NCI-H2227 (cell line): ENCODE data around the gene KRT6B.
"Not testable (repeated sequence)": the region's sequence is repeated elsewhere in the genome, so short reads cannot be mapped to it uniquely, and the experiment has no call there.

Source experiments
- DNase-seq: peaks from one replicate; lab custom pipeline; 2025; ENCODE audit not compliant: unreplicated experiment; lab: John Stamatoyannopoulos, UW

The KRT6B gene

DNA sequence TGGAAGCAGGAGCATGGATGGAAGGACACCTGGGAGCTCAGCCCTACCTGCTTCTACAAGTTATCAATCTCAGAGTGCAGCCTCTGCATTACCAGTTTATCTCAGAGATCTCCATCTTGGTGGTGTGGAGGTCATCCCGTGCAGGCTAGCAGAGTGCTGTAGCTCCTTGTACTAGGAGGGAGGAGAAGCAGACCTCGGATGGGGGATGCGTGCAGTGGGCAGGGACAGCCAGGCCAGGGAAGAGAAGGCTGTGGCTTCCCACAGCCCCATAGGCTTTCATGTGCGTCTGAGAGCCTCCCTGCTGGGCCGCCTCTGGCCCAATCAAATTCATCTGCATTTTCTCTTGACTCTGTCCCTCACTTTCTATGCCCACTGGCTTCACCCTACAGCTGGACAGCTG is 37.0 kb downstream of the KRT6B start:
- no peak for DNase-seq

DNA sequence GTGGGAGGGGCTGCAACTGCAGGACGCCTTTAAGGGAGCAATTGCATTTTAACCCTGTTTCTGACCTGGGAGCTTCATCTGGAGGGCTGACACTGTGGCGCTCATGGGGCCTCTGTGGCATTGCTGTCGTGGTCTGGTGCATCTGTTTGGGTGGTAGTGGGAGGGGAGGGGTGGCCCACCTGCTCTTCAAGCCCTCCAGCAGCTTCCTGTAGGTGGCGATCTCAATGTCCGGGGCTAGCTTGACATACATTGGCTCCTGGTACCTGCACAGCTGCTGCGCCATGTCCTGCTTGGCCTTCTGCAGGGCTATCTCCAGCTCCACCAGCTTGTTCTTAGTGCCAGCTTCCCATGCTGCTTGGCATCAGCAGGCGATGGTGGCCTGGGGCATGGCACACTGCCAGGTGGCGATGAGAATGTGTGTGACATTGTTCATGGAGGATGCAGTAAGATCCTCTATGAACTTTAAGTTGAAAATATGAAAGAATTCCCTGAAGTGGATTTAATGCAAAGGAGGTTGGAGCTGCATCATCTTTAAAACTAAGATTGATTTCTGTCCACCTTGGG is 38.1 kb downstream of the KRT6B start:
- DNase-seq = no peak

DNA sequence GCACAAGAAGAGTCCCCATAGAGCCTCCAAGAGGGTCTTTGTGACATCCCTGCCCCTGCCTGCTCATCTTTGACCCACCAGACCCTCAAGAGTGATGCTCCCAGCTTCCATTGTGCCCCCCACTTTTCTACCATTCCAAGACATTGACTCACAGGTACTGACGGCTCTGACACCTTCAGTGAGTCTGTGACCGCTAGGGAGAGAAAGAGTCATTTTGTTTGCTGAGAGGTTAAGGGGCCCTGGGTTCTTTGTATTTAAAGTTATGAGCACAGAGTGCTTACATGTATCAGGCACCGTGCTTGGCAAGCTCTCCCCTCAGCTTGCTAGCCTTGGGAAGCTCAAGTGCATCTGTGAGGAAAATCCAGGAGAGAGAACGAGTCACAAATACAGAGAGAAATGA is 38.7 kb downstream of the KRT6B start:
- DNase-seq = no peak

DNA sequence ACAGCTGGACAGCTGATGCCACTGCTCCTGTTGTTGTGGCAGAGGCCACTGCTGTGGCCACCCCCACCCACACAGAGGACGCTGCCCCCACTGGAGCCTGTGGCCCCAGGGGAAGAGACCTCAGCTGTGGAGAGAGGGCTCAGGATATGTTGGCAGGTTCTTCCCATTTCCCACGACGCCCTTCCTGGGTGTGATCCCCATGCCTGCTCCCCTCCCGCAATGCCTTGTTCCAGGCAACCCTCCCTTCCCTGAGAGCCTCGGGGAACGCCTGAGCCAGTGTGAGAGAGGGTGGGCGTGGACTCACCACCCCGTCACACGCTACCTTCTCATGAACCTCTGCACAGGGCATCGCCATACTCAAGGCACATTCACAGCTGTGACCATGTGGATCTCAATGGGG is 40.1 kb downstream of the KRT6B start:
- no peak for DNase-seq

DNA sequence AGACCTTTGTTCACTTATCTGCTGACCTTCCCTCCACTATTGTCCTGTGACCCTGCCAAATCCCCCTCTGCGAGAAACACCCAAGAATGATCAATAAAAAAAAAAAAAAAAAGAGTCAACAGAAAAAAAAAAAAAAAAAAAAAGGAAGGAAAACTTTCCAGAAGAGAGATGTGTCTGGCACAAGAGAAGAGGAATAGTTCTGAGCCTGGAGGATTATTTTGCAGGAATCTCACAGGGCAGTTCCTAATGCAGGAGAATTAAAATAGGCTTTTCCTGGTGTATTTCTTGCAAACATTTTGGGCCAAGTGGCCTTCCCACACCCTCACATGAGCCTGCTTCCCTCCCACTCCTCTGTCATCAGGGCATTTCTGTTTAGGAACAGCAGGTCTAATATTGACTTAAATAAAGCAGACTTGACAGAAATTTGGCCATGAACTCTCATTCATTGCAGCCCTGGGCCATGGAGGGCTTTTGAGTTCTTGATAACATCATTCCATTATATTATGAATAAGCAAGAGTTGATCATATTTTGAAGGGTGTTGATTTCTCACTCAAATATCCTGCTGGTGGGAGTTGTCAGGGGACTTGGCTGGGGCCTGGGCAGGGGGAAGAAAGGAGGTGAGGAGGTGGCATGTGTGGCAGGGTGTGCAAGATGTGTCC is 41.2 kb downstream of the KRT6B start:
- DNase-seq = not testable (repeated sequence)

DNA sequence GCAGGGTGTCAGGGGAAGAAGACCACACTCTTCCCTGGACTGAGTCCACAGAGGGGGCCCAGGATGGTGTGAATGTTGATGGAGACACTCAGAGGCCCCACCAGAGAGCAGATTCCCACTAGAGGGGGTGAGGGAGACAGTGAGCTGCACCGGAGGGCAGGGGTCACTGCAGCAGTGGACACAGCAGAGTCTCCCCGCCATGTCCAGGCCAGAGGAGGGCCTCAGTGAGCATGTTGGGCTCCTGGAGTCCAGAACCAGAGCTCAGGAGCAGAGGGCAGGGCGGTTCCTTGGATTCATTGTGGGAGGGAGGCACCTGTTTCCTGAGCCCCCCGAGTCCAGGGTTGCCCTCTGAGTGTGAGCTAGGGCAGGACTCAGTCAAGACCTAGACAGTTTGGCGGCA is 44.0 kb downstream of the KRT6B start:
- no peak for DNase-seq

DNA sequence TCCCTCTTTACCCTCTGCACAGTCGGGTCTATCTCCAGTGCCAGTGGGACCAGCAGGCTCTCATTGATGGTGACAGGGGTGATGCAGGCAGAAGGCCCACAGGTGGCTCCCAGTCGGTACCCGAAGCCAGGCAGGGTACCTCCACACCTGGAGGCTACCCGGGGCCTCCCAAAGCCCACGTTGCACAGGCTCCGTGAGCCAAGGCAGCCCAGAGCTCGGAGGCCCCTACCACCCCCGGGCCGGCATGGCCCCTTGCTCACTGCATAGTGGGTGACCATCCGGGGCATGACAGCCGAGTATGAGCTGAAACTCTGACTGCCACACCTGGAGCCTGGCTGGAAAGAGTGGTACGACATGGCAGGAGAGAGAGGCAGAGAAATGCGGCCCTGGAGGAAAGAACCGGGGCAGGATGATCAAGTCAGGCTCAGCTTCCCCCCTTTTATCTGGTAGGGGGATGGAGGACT is 46.0 kb downstream of the KRT6B start, which contains the start of gene KRT82:
Gene KRT82 (minus strand): TSS at position 414 of the 464 bp plus-strand sequence. CDS start 58 bp downstream, at position 356.
- no peak for DNase-seq

DNA sequence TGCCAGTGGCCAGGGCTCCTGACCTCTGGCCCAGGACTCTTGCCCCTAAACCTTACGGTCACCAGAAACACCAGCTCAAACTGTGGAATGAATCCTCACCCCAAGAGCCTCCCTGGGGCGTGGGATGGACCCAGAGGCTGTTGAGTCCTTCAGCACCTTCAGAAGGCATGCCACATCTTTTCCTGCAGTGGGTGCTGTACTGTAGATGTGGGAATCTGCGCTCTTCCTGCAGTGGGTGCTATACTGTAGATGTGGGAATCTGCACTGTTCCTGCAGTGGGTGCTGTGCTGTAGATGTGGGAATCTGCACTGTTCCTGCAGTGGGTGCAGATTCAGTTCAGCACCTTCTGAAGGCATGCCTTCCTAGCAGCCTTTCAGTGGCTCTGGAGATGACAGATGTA is 47.0 kb downstream of the KRT6B start:
- DNase-seq = no peak

DNA sequence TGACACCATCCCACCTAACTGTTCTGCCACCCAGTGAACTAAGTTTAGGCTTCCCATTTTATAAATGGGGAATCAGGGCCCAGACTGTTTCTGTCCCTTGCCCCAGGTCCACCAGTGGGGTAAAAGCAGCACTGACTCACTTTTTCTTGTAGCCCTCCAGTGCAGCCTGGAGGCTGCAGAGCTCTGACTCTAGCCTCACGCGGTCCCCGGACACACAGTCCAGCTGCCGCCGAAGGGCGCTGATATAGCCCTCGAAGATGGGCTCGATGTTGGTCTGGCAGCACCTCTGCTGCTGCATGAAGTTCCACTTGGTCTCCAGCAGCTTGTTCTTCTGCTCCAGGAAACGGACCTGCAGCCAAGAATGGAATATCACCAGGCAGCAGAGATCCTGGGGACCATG is 48.4 kb downstream of the KRT6B start:
- DNase-seq = no peak

DNA sequence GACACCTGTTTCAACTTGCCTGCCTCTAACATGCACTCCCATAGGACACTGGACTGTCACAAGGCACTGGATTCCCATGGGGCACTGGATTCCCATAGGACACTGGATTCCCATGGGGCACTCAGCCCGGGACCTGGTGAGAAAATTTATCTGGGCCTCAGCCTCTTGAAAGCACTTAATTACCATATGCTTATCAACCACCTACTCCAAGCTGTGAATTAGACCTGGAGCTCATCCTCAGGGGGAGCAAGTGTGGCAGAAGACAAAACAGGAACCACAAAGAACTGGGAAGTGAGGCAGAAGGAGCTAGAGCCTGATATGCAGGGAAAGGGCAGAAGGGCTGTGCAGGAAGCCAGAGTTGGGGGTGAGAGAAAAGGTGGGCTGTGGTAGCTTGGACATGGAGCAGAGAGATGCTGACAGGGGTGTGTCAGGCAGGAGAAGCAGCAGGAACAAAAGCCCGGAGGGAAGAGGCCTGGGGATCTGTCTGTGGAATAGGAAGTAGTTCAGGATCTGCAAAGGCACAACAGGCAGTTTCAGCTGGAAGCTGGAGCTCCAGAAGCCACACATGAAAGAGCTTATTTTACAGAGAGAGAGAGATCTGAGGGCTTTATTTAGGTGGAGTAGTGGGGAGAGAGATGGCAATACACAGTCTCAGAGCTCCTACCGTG is 48.9 kb downstream of the KRT6B start:
- no peak for DNase-seq

DNA sequence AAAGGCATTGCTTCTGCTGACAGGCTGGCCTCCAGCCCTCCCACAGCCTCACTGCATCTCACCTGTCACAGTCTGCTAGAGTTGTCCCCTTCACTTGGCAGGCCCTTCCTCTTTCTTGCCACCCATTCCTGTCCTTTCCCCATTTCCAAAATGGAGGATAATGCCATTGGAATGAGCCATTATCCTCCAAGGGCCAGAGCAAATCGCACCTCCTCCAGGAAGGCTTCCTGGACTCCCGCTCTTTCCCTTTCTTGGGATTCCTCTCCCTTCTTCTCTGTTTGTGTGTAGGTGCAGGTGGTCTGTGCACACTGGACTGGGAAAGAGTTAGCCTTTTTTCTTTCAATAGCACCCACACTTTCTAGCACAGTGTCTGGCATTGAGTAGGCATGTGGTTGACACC is 49.6 kb downstream of the KRT6B start:
- DNase-seq = no peak

DNA sequence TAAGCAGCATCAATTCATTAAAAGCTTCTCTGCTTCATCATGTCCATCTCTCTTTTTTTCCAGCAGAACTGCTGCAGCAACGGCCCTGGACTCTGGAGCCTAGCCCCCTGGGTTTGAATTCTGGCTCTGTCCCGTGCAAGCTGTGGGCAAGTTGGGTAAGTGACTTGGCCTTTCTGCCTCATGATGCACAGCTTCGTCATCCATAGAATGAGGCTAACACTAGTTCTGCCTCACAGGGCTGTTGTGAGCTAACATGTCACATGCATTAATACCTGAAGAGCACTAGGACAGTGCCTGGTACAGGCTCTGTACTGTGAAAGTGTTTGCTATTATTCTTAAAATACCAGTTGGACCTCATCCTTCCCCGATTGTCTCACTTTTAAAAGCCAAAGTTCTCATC is 50.0 kb downstream of the KRT6B start:
- DNase-seq = no peak

DNA sequence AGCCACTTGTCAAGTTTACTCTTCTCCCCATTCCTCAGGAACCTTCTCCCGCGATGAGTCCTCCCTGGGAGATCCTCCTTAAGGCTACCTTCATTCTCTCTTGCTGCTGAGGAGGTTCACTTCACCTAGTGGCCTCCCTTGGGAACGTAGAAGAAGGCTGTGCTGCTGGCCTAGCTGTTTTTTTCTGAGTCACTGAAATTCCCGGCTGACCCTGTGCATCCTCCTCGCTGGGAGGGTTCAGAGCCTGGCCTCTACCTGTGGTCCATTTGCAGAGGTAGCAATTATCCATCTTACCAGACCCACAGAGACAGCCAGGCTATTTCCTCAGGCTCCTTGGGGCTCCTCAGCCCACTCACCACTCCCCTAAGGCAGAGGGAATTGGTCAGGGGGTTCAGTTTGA is 50.4 kb downstream of the KRT6B start:
- DNase-seq = no peak

DNA sequence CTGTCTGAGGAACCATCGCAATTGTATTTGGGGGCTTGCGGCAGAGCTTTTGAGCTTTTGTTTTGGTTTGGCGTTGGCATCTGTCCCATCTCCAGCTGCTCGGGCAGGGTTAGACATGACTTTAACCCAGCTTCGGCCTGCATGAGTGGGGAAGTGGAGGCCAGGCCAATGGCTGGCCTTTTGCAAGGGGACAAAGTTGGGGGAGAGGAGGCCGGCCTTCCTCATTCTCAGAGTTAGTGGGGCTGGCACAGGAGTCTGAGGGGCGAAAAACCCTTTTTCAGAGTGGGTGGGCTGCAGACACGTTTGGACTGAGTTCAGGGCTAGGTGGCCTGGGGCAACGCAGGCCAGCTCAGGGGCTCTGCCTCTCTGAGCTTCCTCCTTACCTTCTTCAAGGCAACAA is 51.0 kb downstream of the KRT6B start:
- no peak for DNase-seq

DNA sequence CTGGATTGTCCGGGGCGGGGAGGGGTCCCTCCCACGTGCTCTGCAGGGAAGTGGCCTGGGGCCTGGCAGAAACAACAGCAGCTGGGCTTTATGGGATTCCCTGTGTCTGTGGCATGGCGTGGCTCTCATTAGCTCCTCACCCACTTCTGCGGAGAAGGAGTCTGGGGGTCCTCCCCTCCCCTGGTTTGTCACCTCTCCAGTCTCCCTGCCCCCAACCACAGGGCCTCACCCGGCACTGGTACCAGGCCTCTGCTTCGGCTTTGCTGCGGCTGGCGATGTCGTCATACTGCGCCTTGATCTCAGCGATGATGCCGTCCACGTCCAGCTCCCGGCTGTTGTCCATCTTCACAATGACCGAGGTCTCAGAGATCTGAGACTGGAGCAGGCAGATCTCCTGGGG is 52.2 kb downstream of the KRT6B start:
- no peak for DNase-seq

DNA sequence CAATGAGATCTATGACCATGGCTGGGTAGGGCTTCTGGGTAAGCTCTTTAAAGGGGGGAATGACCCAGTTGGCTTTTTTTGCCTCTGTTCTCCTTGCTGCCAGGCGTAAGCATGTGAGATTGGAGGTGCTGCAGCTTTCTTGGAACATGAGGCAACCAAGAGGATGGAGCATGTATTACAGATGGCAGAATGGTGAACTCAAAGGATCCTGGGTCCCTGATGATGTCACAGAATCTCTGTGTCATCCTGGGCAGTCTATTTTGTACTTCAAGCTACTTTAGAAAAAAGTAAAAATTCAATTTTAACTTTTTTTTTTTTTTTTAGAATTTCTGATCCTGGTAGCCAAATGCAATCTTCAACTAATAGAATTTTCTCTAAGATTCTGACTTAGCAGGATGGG is 53.8 kb downstream of the KRT6B start:
- no peak for DNase-seq

DNA sequence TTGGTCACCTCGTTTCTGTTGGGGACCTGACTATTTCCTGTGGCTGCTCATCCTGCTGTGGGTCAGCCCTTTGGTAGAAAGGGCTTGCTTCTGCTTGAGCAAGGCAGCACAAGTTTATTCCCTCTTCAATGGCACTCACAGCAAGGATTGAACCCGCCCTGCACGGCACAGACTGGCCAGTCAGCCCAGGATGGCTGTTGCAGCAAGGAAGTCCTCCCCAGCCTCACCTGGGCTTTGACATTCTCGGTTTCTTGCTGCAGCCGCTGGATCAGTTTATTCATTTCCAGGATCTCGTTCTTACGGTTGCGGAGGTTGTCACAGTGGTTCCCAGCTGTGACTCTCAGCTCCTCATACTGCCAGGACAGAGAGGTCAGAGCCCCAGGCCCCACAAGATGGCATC is 55.3 kb downstream of the KRT6B start:
- DNase-seq = no peak
